Subcutaneous abdominal adipose tissue (tissue), 5 donors: ENCODE data around the gene COX8A.

Source experiments
- H3K27ac ChIP-seq: one replicate; pipeline ENCODE4 v1.7.0; 2013; ENCODE audit warnings: low read depth, mild to moderate bottlenecking, inconsistent platforms, low read length, moderate library complexity
- H3K27me3 ChIP-seq, 5 donors: one replicate each; pipeline ENCODE4 v1.7.0; 2013; ENCODE audit warnings: low read length in 5 of 5, inconsistent platforms in 1 of 5; ENCODE audit not compliant: control insufficient read depth in 5 of 5, insufficient read depth in 4 of 5
- H3K36me3 ChIP-seq, 5 donors: one replicate each; pipeline ENCODE4 v1.7.0; 2013; ENCODE audit warnings: low read length in 5 of 5; ENCODE audit not compliant: control insufficient read depth in 5 of 5, insufficient read depth in 5 of 5
- H3K4me1 ChIP-seq, 5 donors: one replicate each; pipeline ENCODE4 v1.7.0; 2013; ENCODE audit warnings: low read length in 5 of 5, mild to moderate bottlenecking in 3 of 5, moderate library complexity in 1 of 5; ENCODE audit not compliant: control insufficient read depth in 5 of 5, insufficient read depth in 5 of 5
- H3K4me3 ChIP-seq, 5 donors: one replicate each; pipeline ENCODE4 v1.7.0; 2013; ENCODE audit warnings: low read length in 5 of 5, low read depth in 1 of 5
- H3K9ac ChIP-seq, 5 donors: one replicate each; pipeline ENCODE4 v1.7.0; 2013; ENCODE audit warnings: low read length in 5 of 5, mild to moderate bottlenecking in 4 of 5, moderate library complexity in 3 of 5
- H3K9me3 ChIP-seq, 5 donors: one replicate each; pipeline ENCODE4 v1.7.0; 2013; ENCODE audit warnings: low read length in 5 of 5; ENCODE audit not compliant: control insufficient read depth in 5 of 5
- donor health status: healthy.
- donor health status: healthy.
- donor health status: healthy.
- donor health status: healthy.
- donor health status: healthy.

Gene COX8A

GRCh38 chr11:64017945-64018224, 43.5 kb downstream of the COX8A start:
- Histone ChIP-seq H3K4me3 (no peak overlapping the region), H3K4me1 (no peaks in the 10 kb centered on the region), H3K27me3 (no peaks in the 10 kb centered on the region), H3K9me3 (no peaks in the 10 kb centered on the region), H3K27ac (no peak overlapping the region), H3K36me3 (no peaks in the 10 kb centered on the region), H3K9ac (no peak overlapping the region)

GRCh38 chr11:64018310-64018709, 43.9 kb downstream of the COX8A start:
- H3K9me3 ChIP-seq = no peaks in the 10 kb centered on the region
- H3K4me1 ChIP-seq = no peaks in the 10 kb centered on the region
- no peak overlapping the region for H3K9ac ChIP-seq
- H3K4me3 ChIP-seq = no peak overlapping the region
- no peaks in the 10 kb centered on the region for H3K27me3 ChIP-seq
- no peak overlapping the region for H3K27ac ChIP-seq
- no peaks in the 10 kb centered on the region for H3K36me3 ChIP-seq

GRCh38 chr11:64019106-64020037, 45.0 kb downstream of the COX8A start:
- Histone ChIP-seq H3K9me3 (no peaks in the 10 kb centered on the region), H3K4me3 (no peak overlapping the region), H3K9ac (no peak overlapping the region), H3K36me3 (no peaks in the 10 kb centered on the region), H3K27ac (no peak overlapping the region), H3K27me3 (no peaks in the 10 kb centered on the region), H3K4me1 (no peaks in the 10 kb centered on the region)

GRCh38 chr11:64020976-64021756, 46.7 kb downstream of the COX8A start:
- Histone ChIP-seq H3K27me3 (no peaks in the 10 kb centered on the region), H3K4me1 (no peaks in the 10 kb centered on the region), H3K4me3 (no peak overlapping the region), H3K9me3 (no peaks in the 10 kb centered on the region), H3K36me3 (no peaks in the 10 kb centered on the region), H3K27ac (no peak overlapping the region), H3K9ac (no peak overlapping the region)

GRCh38 chr11:64021757-64022093, 47.3 kb downstream of the COX8A start:
- H3K9ac ChIP-seq = no peak overlapping the region
- no peaks in the 10 kb centered on the region for H3K4me1 ChIP-seq
- no peaks in the 10 kb centered on the region for H3K9me3 ChIP-seq
- no peak overlapping the region for H3K27ac ChIP-seq
- no peak overlapping the region for H3K4me3 ChIP-seq
- no peaks in the 10 kb centered on the region for H3K27me3 ChIP-seq
- H3K36me3 ChIP-seq = no peaks in the 10 kb centered on the region

GRCh38 chr11:64022125-64022784, 47.8 kb downstream of the COX8A start:
- H3K27me3 ChIP-seq = no peaks in the 10 kb centered on the region
- no peak overlapping the region for H3K27ac ChIP-seq
- H3K4me1 ChIP-seq = no peaks in the 10 kb centered on the region
- no peak overlapping the region for H3K4me3 ChIP-seq
- no peaks in the 10 kb centered on the region for H3K36me3 ChIP-seq
- H3K9ac ChIP-seq = no peak overlapping the region
- H3K9me3 ChIP-seq = no peaks in the 10 kb centered on the region

GRCh38 chr11:64023712-64024710, 49.6 kb downstream of the COX8A start:
- Histone ChIP-seq H3K27me3 (peaks cover 2 to 8% (median 5%) of the 10 kb centered on the region in 5 donors), H3K9me3 (no peaks in the 10 kb centered on the region), H3K4me1 (peaks cover 0 to 16% (median 5%) of the 10 kb centered on the region in 5 donors), H3K4me3 (no peak overlapping the region), H3K9ac (no peak overlapping the region), H3K27ac (no peak overlapping the region), H3K36me3 (no peaks in the 10 kb centered on the region)

- no peak overlapping the region for H3K27ac ChIP-seq
- no peaks in the 10 kb centered on the region for H3K36me3 ChIP-seq
- H3K4me3 ChIP-seq = no peak overlapping the region
- peaks cover 2 to 12% (median 10%) of the 10 kb centered on the region in 5 donors for H3K27me3 ChIP-seq
- no peak overlapping the region for H3K9ac ChIP-seq
- peaks cover 0 to 16% (median 5%) of the 10 kb centered on the region in 5 donors for H3K4me1 ChIP-seq
- H3K9me3 ChIP-seq = no peaks in the 10 kb centered on the region
Observed at GRCh38 chr11:64025205-64025604, 50.8 kb downstream of the COX8A start.
